OCI-LY3 (cell line): ENCODE results near the gene OASL.

Source experiments
- H2AFZ ChIP-seq: fragments of 200-600, 300-600 bp; shearing (Covaris generic); 2 replicates; pipeline ENCODE4 v1.6.0; 2014; ENCODE audit warnings: antibody characterized with exemption, low read depth, low read length
- H3K27ac ChIP-seq: fragments of 200-600, 300-600 bp; sonication (generic); 2 replicates; pipeline ENCODE4 v1.5.1; 2014; ENCODE audit warnings: mild to moderate bottlenecking, low read length, moderate library complexity, mixed read lengths
- H3K27me3 ChIP-seq: fragments of 200-600, 300-600 bp; sonication (generic); 2 replicates; pipeline ENCODE4 v1.6.1; 2014; ENCODE audit warnings: low read depth, low read length, mixed read lengths
- H3K36me3 ChIP-seq: fragments of 200-600, 300-600 bp; sonication (generic); replicated peaks from 2 replicates; pipeline ENCODE3; 2014; ENCODE audit warnings: low read depth, low read length, mixed read lengths
- H3K4me1 ChIP-seq: fragments of 300-600, 200-600 bp; sonication (generic); 2 replicates; pipeline ENCODE4 v1.6.1; 2014; ENCODE audit warnings: low read length, mixed read lengths
- H3K4me2 ChIP-seq: fragments of 200-600, 300-600 bp; sonication (generic); 2 replicates; pipeline ENCODE4 v1.6.1; 2014; ENCODE audit warnings: low read length, mixed read lengths
- H3K4me3 ChIP-seq: fragments of 300-600, 200-600 bp; sonication (generic); 2 replicates; pipeline ENCODE4 v1.5.1; 2014; ENCODE audit warnings: antibody characterized with exemption, mild to moderate bottlenecking, low read length, moderate library complexity
- H3K79me2 ChIP-seq: fragments of 300-600, 200-600 bp; shearing (Covaris generic); 2 replicates; pipeline ENCODE4 v1.6.1; 2014; ENCODE audit warnings: mild to moderate bottlenecking, low read length, mixed read lengths
- H3K9ac ChIP-seq: fragments of 300-600, 200-600 bp; shearing (Covaris generic); 2 replicates; pipeline ENCODE4 v1.6.0; 2014; ENCODE audit warnings: mild to moderate bottlenecking, low read length, moderate library complexity
- H3K9me3 ChIP-seq: fragments of 200-600, 300-600 bp; shearing (Covaris generic); 2 replicates; pipeline ENCODE4 v1.6.1; 2014; ENCODE audit warnings: low read length, mixed read lengths; ENCODE audit not compliant: insufficient read depth
- H4K20me1 ChIP-seq: fragments of 200-600, 300-600 bp; sonication (generic); 2 replicates; pipeline ENCODE4 v1.6.1; 2016; ENCODE audit warnings: low read length, mixed read lengths; ENCODE audit not compliant: insufficient read depth
- EZH2phosphoT487 ChIP-seq: fragments of 200-600 bp; shearing (Covaris generic); IDR thresholded peaks from 2 replicates; pipeline ENCODE4 v1.6.1; 2018; ENCODE audit warnings: antibody characterized with exemption, mixed run types, low read depth
- TF ChIP-seq, protein P1 (sequence below): fragments of 200-600, 300-600 bp; sonication (generic); IDR thresholded peaks from 2 replicates; pipeline ENCODE4 v1.5.1; 2014; ENCODE audit warnings: antibody characterized with exemption, low read length, low read depth

The OASL gene

DNA sequence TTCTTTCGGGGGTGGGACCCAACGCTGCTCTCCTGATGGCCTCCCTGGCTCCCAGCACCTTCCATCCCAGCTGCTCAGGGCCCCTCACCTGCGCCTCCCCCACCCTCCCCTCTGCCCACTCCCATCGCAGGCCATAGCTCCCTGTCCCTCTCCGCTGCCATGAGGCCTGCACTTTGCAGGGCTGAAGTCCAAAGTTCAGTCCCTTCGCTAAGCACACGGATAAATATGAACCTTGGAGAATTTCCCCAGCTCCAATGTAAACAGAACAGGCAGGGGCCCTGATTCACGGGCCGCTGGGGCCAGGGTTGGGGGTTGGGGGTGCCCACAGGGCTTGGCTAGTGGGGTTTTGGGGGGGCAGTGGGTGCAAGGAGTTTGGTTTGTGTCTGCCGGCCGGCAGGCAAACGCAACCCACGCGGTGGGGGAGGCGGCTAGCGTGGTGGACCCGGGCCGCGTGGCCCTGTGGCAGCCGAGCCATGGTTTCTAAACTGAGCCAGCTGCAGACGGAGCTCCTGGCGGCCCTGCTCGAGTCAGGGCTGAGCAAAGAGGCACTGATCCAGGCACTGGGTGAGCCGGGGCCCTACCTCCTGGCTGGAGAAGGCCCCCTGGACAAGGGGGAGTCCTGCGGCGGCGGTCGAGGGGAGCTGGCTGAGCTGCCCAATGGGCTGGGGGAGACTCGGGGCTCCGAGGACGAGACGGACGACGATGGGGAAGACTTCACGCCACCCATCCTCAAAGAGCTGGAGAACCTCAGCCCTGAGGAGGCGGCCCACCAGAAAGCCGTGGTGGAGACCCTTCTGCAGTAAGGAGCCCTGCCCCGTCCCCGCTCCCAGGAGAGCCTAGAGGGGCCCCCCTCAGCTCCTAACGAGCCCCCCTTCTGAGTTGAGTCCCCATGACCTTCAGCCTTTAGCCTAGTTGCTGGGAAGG lies 60.5 kb downstream of the OASL start, which contains the start of gene HNF1A:
HNF1A (plus strand) TSS at position 248 of the 924 bp plus-strand sequence; CDS start at position 474, 226 bp downstream.
- Histone ChIP-seq H3K27me3 (no peaks in the 10 kb centered on the region), H3K4me3 (no peak within 1 kb of the TSS), H3K4me2 (no peak within 1 kb of the TSS), H3K27ac (no peak within 1 kb of the TSS), H3K9ac (no peak within 1 kb of the TSS), H3K9me3 (no peaks in the 10 kb centered on the region), H4K20me1 (no peaks in the 10 kb centered on the region), H3K36me3 (no peaks in the 10 kb centered on the region), H3K4me1 (no peaks in the 10 kb centered on the region), H2AFZ (no peak within 1 kb of the TSS), H3K79me2 (no peaks in the 10 kb centered on the region)
- TF ChIP-seq, protein P1, sequence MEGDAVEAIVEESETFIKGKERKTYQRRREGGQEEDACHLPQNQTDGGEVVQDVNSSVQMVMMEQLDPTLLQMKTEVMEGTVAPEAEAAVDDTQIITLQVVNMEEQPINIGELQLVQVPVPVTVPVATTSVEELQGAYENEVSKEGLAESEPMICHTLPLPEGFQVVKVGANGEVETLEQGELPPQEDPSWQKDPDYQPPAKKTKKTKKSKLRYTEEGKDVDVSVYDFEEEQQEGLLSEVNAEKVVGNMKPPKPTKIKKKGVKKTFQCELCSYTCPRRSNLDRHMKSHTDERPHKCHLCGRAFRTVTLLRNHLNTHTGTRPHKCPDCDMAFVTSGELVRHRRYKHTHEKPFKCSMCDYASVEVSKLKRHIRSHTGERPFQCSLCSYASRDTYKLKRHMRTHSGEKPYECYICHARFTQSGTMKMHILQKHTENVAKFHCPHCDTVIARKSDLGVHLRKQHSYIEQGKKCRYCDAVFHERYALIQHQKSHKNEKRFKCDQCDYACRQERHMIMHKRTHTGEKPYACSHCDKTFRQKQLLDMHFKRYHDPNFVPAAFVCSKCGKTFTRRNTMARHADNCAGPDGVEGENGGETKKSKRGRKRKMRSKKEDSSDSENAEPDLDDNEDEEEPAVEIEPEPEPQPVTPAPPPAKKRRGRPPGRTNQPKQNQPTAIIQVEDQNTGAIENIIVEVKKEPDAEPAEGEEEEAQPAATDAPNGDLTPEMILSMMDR: no peak
- TF ChIP-seq EZH2phosphoT487: no peak

DNA sequence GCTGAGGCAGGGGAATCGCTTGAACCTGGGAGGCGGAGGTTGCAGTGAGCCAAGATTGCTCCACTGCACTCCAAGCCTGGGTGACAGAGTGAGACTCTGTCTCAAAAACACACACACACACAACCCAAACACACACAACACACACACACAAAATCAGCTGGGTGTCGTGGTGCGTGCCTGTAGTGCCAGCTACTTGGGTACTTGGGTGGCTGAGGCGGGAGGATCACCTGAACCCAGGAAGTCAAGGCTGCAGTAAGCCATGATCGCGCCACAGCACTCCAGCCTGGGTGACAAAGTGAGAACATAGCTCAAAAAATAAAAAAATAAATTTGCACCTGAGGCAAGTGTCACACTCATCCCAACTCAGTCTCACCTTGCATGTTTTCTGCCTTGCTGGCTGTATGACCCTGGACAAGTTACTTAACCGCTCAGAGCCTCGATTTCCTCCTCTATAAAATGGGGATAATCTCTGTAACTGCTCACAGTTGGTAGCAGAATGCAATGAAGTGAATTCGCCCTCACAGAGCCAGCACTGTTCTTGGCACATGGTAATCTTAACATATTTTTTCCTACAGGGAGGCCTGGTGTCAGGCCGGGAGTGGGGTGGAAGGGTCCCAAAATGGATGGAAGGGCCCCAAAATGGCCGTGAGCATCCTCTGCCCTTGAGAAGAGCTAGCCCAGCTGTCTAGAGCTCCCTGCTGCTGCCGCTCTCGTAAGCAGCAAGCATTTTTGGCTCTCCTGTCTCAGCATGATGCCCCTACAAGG lies 61.3 kb downstream of the OASL start:
- TF ChIP-seq EZH2phosphoT487: no peak
- TF ChIP-seq, protein P1: no peak
- Histone ChIP-seq H3K36me3 (no peaks in the 10 kb centered on the region), H3K27ac (no peak overlapping the region), H3K4me3 (no peak overlapping the region), H4K20me1 (no peaks in the 10 kb centered on the region), H3K27me3 (no peaks in the 10 kb centered on the region), H3K79me2 (no peaks in the 10 kb centered on the region), H3K9me3 (no peaks in the 10 kb centered on the region), H3K9ac (no peak overlapping the region), H2AFZ (no peak overlapping the region), H3K4me2 (no peak overlapping the region), H3K4me1 (no peaks in the 10 kb centered on the region)

DNA sequence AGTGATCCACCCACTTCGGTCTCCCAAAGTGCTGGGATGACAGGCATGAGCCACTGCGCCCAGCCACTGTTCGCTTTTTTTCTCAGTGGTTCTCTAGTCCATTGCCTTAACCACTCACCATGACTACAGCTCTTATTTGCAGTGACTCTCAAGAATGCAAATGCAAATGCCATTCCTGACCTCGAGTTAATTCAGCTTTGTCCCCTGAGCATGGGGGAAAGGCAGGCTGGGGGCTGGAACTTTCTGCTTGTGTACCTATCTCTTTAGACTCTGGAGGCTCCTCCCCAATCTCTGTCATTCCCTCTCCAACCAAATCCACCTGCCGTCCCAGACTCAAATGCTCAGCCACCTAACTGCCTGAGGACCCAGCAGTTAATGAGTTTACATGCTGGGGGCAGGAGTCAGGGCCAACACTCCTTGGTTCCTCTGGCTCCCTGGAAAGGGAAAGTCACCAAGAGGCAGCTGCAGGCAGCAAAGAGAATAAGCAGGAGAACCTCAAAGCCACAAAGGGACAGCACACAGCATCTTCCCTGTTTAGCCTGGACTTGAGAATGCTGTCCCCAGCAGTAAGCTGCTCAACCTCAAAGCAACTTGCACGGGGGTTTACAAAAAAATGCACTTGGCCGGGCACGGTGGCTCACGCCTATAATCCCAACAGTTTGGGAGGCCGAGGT lies 66.0 kb downstream of the OASL start:
- no peak overlapping the region for H3K4me2 ChIP-seq
- peaks cover 20% of the 10 kb centered on the region for H3K4me1 ChIP-seq
- H3K79me2 ChIP-seq: no peaks in the 10 kb centered on the region
- no peaks in the 10 kb centered on the region for H3K27me3 ChIP-seq
- no peaks in the 10 kb centered on the region for H3K9me3 ChIP-seq
- H3K36me3 ChIP-seq: no peaks in the 10 kb centered on the region
- H4K20me1 ChIP-seq: no peaks in the 10 kb centered on the region
- H2AFZ ChIP-seq: peak overlapping the region; percentile 54; the same call in 1 of the 2 replicates
- no peak overlapping the region for H3K4me3 ChIP-seq
- no peak overlapping the region for H3K9ac ChIP-seq
- TF ChIP-seq, protein P1: no peak
- TF ChIP-seq EZH2phosphoT487: no peak
- H3K27ac ChIP-seq: no peak overlapping the region
